ENCODE results near the gene C9orf72. TPM values are rescaled to one million over a fixed set of nuclear protein-coding genes. Genes with fewer than 3 reads are reported as not detected.
A peak's percentile ranks its signal among the peaks of the same experiment; 100 is the strongest.

C9orf72 gene
- total and polyA plus RNA-seq, 5 donors from 2014 or later, result 5.9 to 19.9 (median 9.2) TPM

DNA sequence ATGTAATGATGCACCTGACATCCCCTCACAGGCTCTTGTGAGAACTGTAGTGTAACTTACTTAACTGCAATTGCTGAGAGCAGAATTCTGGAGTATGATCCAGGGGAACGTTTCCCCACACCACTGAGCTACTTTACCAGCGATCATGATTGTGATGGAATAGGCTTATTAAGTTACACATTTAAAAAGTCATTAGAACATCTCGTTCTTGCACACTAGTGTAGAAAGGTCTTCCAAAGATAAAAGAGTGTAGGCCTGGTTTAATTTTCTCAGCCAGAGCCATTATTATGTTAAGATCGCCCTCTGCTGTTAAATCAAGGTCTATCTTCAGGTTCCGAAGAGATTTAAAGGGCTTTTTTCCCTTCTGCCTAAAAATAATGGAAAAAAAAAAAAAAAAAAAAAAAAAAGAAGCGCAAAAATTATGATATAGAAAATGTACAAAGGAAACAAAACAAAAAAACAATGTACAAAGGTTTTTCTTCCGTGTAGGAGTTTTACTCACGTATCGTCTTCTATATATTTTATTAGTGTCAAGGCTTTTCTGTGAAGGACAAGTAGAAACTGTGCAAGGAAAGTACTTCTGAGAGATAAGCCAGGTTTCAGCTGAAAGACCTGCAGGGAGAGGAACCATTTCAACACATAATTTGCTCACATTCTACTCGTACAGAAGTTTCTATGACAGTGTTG, 25.1 kb downstream of the C9orf72 start:
- H3K4me1 ChIP-seq (ENCODE audit: control insufficient read depth, insufficient read depth, low read length, poor library complexity, severe bottlenecking), result no peaks in the 10 kb centered on the region
- H3K4me1 Mint-ChIP-seq, result peaks cover 0 to 5% (median 1%) of the 10 kb centered on the region in 4 donors
- ATAC-seq (ENCODE audit: low read depth in 2 of 2) (no peak), DNase-seq (peak in 1 of 3 donors; percentile 18)
- peaks cover 47% of the 10 kb centered on the region for H3K36me3 ChIP-seq (ENCODE audit: control insufficient read depth, insufficient read depth, low read length)
- H3K4me3 ChIP-seq (ENCODE audit: low read depth, low read length), result no peak overlapping the region
- H3K36me3 Mint-ChIP-seq, result peaks cover 32% of the 10 kb centered on the region
- no peak overlapping the region for H3K27ac Mint-ChIP-seq
- no peak overlapping the region for H3K4me3 Mint-ChIP-seq
- H3K27me3 ChIP-seq (ENCODE audit: control insufficient read depth, insufficient read depth, low read length), result no peaks in the 10 kb centered on the region
- H3K9me3 Mint-ChIP-seq, result no peaks in the 10 kb centered on the region
- no peak overlapping the region for H3K27ac ChIP-seq (ENCODE audit: insufficient read depth, low read length, poor library complexity, severe bottlenecking)
- no peaks in the 10 kb centered on the region for H3K9me3 ChIP-seq (ENCODE audit: control insufficient read depth in 2 of 2, low read length in 2 of 2)
- H3K27me3 Mint-ChIP-seq, result no peaks in the 10 kb centered on the region

DNA sequence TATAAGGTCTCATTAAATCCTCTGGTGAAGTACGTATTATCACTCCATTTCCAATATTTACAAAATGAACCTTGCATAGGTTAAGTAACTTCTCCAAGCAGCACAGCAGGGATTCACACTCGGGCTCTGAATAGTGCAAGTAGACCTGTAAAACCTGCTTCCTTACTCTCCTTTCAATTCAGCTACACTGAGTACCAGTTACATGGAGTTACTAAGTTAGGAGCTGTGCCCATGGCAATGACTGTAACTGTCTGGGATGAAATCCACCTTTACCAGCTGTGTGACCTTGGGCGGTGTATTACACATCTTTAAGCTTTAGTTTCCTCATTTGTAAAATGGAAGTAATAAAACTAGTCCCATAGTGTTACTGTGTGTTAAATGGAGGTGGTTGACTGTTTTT, 27.8 kb downstream of the C9orf72 start:
- Histone ChIP-seq H3K9me3 (ENCODE audit: control insufficient read depth in 2 of 2, low read length in 2 of 2) (no peaks in the 10 kb centered on the region), H3K4me3 (ENCODE audit: low read depth, low read length) (no peak overlapping the region), H3K27ac (ENCODE audit: insufficient read depth, low read length, poor library complexity, severe bottlenecking) (no peak overlapping the region), H3K36me3 (ENCODE audit: control insufficient read depth, insufficient read depth, low read length) (peaks cover 34% of the 10 kb centered on the region), H3K4me1 (ENCODE audit: control insufficient read depth, insufficient read depth, low read length, poor library complexity, severe bottlenecking) (no peaks in the 10 kb centered on the region), H3K27me3 (ENCODE audit: control insufficient read depth, insufficient read depth, low read length) (no peaks in the 10 kb centered on the region)
- Mint-ChIP-seq H3K36me3 (peaks cover 32% of the 10 kb centered on the region), H3K4me1 (no peaks in the 10 kb centered on the region), H3K4me3 (no peak overlapping the region), H3K27ac (no peak overlapping the region), H3K27me3 (no peaks in the 10 kb centered on the region), H3K9me3 (no peaks in the 10 kb centered on the region)
- no peak for ATAC-seq (ENCODE audit: low read depth in 2 of 2)
- DNase-seq, result no peak

DNA sequence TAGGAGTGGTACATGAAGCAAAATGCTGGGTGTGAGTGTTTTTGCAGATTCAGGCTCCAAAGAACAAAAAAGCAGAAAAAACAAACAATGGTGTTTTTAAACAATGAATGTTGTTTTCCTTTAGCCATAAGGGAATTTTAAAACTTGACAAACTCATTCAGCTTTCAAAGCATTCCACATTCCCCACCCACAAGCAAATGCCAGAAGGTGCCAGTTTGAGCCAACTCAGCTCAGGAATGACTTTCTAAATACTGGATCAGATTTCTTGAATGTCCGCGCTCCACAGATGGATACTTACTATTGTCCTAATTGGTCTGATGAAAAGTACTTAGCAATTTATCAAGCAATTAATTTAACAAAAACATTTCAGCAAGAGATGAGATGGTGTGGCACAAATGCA, 30.8 kb downstream of the C9orf72 start:
- H3K4me1 ChIP-seq (ENCODE audit: control insufficient read depth, insufficient read depth, low read length, poor library complexity, severe bottlenecking), result no peaks in the 10 kb centered on the region
- Mint-ChIP-seq H3K27me3 (no peaks in the 10 kb centered on the region), H3K9me3 (no peaks in the 10 kb centered on the region), H3K27ac (no peak overlapping the region), H3K4me3 (no peak overlapping the region), H3K4me1 (no peaks in the 10 kb centered on the region), H3K36me3 (peaks cover 38% of the 10 kb centered on the region)
- H3K9me3 ChIP-seq (ENCODE audit: control insufficient read depth in 2 of 2, low read length in 2 of 2), result no peaks in the 10 kb centered on the region
- no peak overlapping the region for H3K27ac ChIP-seq (ENCODE audit: insufficient read depth, low read length, poor library complexity, severe bottlenecking)
- H3K36me3 ChIP-seq (ENCODE audit: control insufficient read depth, insufficient read depth, low read length), result peaks cover 10% of the 10 kb centered on the region
- ATAC-seq (ENCODE audit: low read depth in 2 of 2) (no peak), DNase-seq (no peak)
- no peak overlapping the region for H3K4me3 ChIP-seq (ENCODE audit: low read depth, low read length)
- no peaks in the 10 kb centered on the region for H3K27me3 ChIP-seq (ENCODE audit: control insufficient read depth, insufficient read depth, low read length)

DNA sequence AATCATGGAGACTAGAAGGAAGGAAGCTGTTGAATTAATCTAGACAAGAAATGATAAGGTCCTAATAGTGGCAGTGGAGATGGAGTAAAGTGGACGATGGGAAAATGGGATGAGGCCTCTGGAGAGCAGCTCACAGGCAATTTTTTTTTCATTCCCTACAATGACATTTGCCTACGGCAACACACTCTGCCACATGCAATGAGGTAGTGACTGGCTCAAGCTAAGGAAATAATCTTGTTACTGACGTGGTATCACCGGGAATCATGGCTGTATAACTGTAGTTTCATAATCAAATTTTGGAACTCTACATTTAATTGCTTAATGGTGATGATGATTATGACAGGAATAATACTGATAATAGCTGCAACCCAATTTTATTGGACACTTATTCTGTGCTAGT, 31.5 kb downstream of the C9orf72 start:
- no peak for ATAC-seq (ENCODE audit: low read depth in 2 of 2)
- H3K4me3 ChIP-seq (ENCODE audit: low read depth, low read length), result no peak overlapping the region
- Mint-ChIP-seq H3K4me3 (no peak overlapping the region), H3K36me3 (peaks cover 36% of the 10 kb centered on the region), H3K4me1 (no peaks in the 10 kb centered on the region), H3K9me3 (no peaks in the 10 kb centered on the region), H3K27ac (no peak overlapping the region), H3K27me3 (no peaks in the 10 kb centered on the region)
- H3K36me3 ChIP-seq (ENCODE audit: control insufficient read depth, insufficient read depth, low read length), result peaks cover 4% of the 10 kb centered on the region
- no peaks in the 10 kb centered on the region for H3K9me3 ChIP-seq (ENCODE audit: control insufficient read depth in 2 of 2, low read length in 2 of 2)
- H3K27me3 ChIP-seq (ENCODE audit: control insufficient read depth, insufficient read depth, low read length), result no peaks in the 10 kb centered on the region
- no peak for DNase-seq
- H3K27ac ChIP-seq (ENCODE audit: insufficient read depth, low read length, poor library complexity, severe bottlenecking), result no peak overlapping the region
- H3K4me1 ChIP-seq (ENCODE audit: control insufficient read depth, insufficient read depth, low read length, poor library complexity, severe bottlenecking), result no peaks in the 10 kb centered on the region

DNA sequence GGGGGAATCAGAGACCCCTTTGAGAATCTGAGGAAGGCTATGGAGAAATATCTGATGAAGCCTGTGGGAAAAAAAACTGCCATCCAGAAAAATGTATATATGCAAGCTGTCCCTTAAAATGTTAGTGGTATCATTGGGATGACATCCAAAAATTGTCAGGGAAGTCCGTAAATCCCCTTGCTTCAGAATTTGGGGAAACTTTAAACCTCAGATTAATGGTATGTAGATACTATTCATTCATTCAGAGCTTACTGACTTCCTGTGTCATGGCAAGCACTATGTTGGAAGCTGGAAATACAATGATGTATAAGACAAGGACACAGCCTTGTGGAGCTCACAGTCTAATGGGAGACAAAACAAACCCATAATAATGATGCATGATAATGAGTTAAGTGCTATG, 32.8 kb downstream of the C9orf72 start:
- H3K9me3 Mint-ChIP-seq, result no peaks in the 10 kb centered on the region
- no peak for DNase-seq

DNA sequence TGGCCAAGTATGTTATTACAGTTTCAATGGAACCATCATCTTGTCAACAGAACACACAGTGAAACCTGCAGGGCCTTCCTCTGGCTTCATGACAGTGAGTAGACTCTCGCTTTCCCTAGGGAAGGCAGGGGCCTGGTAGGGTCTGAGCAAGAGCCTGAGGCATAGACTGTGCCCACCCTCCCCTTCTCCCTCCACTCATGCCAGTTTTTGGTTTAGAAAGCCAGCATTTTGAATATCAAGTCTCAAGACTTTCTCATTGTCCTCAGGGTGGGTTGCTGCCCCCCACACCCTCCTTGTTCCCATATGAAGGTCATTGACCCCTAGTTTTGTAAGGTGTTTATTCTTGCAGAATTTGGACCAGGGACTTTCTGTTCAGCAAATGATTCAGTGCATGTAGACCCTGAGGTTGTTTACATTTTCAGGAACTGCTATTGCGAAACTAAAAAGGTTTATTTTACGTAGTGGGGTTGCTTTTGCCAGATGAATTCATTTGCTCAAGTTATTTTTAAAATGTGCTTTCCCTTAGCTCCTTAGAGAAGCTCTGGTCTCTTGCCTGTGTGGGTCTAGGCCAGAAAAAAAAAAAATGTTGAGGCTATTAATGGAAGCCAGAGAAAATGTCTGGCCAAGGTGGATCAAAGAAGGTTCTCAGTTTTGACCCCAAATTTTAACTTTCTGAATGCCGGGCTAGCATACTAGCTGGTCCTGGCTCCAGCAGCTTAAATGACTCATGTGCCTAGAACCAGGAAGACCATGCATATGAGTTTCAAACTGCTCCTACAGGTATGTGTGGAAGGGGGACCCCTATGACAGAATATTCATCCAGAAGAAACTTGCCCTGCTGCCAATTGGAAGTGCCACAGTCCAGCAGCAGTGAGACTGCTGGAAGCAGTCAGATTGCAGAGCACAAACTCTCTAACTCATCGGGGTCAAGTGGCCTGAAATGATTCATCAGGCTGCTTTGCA, 33.5 kb downstream of the C9orf72 start:
- H3K27ac Mint-ChIP-seq, result no peak overlapping the region
- no peaks in the 10 kb centered on the region for H3K9me3 ChIP-seq (ENCODE audit: control insufficient read depth in 2 of 2, low read length in 2 of 2)
- no peaks in the 10 kb centered on the region for H3K27me3 ChIP-seq (ENCODE audit: control insufficient read depth, insufficient read depth, low read length)
- no peak overlapping the region for H3K4me3 Mint-ChIP-seq
- DNase-seq, result no peak
- H3K36me3 ChIP-seq (ENCODE audit: control insufficient read depth, insufficient read depth, low read length), result peaks cover 12% of the 10 kb centered on the region
- H3K4me1 Mint-ChIP-seq, result no peaks in the 10 kb centered on the region
- H3K4me1 ChIP-seq (ENCODE audit: control insufficient read depth, insufficient read depth, low read length, poor library complexity, severe bottlenecking), result no peaks in the 10 kb centered on the region
- no peak overlapping the region for H3K27ac ChIP-seq (ENCODE audit: insufficient read depth, low read length, poor library complexity, severe bottlenecking)
- H3K9me3 Mint-ChIP-seq, result no peaks in the 10 kb centered on the region
- H3K4me3 ChIP-seq (ENCODE audit: low read depth, low read length), result no peak overlapping the region
- ATAC-seq (ENCODE audit: low read depth in 2 of 2), result no peak
- peaks cover 46% of the 10 kb centered on the region for H3K36me3 Mint-ChIP-seq
- H3K27me3 Mint-ChIP-seq, result no peaks in the 10 kb centered on the region

More for the DNA sequence above, 32.8 kb downstream of the C9orf72 start:
- Mint-ChIP-seq H3K4me1 (no peaks in the 10 kb centered on the region), H3K27me3 (no peaks in the 10 kb centered on the region), H3K27ac (no peak overlapping the region), H3K4me3 (no peak overlapping the region), H3K36me3 (peaks cover 42% of the 10 kb centered on the region)
- H3K4me3 ChIP-seq (ENCODE audit: low read depth, low read length), result no peak overlapping the region
- ATAC-seq (ENCODE audit: low read depth in 2 of 2), result no peak
- H3K27ac ChIP-seq (ENCODE audit: insufficient read depth, low read length, poor library complexity, severe bottlenecking), result no peak overlapping the region
- no peaks in the 10 kb centered on the region for H3K4me1 ChIP-seq (ENCODE audit: control insufficient read depth, insufficient read depth, low read length, poor library complexity, severe bottlenecking)
- H3K9me3 ChIP-seq (ENCODE audit: control insufficient read depth in 2 of 2, low read length in 2 of 2), result no peaks in the 10 kb centered on the region
- no peaks in the 10 kb centered on the region for H3K27me3 ChIP-seq (ENCODE audit: control insufficient read depth, insufficient read depth, low read length)
- H3K36me3 ChIP-seq (ENCODE audit: control insufficient read depth, insufficient read depth, low read length), result peaks cover 14% of the 10 kb centered on the region

DNA sequence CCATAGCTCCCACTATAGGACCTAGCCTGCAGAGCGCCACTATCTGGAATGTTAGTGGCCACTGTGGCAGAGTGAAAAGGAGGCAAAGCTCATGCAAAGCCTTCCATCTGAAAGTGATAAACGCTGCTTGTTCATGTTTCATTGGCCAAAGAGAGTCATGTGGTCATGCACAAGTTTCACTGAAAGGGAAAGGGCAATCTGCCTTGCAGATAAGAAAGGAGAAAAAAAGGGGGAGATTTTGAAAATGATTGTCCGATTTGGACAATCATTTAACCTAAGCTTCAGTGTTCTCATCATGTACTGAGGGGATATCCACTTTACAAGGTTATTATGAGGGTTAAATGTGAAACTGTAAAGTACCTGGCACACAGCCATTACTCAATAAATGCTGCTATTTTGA, 34.6 kb downstream of the C9orf72 start:
- Mint-ChIP-seq H3K9me3 (no peaks in the 10 kb centered on the region), H3K4me3 (no peak overlapping the region), H3K27me3 (no peaks in the 10 kb centered on the region), H3K36me3 (peaks cover 44% of the 10 kb centered on the region), H3K27ac (no peak overlapping the region), H3K4me1 (no peaks in the 10 kb centered on the region)
- Histone ChIP-seq H3K4me1 (ENCODE audit: control insufficient read depth, insufficient read depth, low read length, poor library complexity, severe bottlenecking) (no peaks in the 10 kb centered on the region), H3K4me3 (ENCODE audit: low read depth, low read length) (no peak overlapping the region), H3K27me3 (ENCODE audit: control insufficient read depth, insufficient read depth, low read length) (no peaks in the 10 kb centered on the region), H3K27ac (ENCODE audit: insufficient read depth, low read length, poor library complexity, severe bottlenecking) (no peak overlapping the region), H3K9me3 (ENCODE audit: control insufficient read depth in 2 of 2, low read length in 2 of 2) (no peaks in the 10 kb centered on the region), H3K36me3 (ENCODE audit: control insufficient read depth, insufficient read depth, low read length) (peaks cover 12% of the 10 kb centered on the region)
- DNase-seq, result no peak
- no peak for ATAC-seq (ENCODE audit: low read depth in 2 of 2)
